Activated CD8-positive, alpha-beta memory T cell treated with anti-CD3 and anti-CD28 coated beads, Interleukin-2, amount 50 U/mL, for 24 hours (primary cell): Measurements from ENCODE around the gene ASB10.

ENCODE experiments used
- DNase-seq: peaks from one replicate; pipeline ENCODE4 v3.0.0-alpha.2; 2020; ENCODE audit errors: extremely low read depth

Gene ASB10, protein sequence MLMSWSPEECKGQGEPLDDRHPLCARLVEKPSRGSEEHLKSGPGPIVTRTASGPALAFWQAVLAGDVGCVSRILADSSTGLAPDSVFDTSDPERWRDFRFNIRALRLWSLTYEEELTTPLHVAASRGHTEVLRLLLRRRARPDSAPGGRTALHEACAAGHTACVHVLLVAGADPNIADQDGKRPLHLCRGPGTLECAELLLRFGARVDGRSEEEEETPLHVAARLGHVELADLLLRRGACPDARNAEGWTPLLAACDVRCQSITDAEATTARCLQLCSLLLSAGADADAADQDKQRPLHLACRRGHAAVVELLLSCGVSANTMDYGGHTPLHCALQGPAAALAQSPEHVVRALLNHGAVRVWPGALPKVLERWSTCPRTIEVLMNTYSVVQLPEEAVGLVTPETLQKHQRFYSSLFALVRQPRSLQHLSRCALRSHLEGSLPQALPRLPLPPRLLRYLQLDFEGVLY

DNA sequence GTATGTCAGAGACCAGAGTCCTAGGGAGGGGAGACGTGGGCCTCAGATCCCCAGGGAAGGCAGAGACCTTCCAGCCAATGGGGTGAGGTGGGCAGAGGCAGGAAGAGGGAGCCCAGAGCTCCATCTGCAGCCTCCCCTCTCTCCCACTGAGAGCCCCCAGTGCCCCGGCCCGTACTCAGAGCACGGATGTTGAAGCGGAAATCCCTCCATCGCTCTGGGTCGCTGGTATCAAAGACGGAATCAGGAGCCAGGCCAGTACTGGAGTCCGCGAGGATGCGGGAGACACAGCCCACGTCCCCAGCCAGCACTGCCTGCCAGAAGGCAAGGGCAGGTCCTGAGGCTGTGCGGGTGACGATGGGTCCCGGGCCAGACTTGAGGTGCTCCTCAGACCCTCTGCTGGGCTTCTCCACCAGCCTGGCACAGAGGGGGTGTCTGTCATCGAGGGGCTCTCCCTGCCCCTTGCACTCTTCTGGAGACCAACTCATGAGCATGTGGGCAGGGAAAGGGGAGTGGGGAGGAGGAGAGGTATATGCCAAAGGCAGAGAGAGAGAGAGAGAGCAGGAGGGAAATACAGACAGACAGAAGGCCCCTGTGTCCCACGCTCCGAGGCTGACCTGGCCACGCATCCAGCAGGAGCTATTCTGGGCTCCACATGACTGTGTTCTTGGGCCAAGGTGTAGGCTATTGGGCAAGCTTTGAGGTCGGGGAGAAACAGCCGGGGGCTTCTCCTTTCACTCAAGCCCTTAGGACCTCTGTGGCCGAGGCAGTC, at the start of gene ASB10:
TSS of gene ASB10 (minus strand) at position 611 of the 769 bp plus-strand sequence. CDS start at position 491, 120 bp downstream.
- DNase-seq, result no peak

DNA sequence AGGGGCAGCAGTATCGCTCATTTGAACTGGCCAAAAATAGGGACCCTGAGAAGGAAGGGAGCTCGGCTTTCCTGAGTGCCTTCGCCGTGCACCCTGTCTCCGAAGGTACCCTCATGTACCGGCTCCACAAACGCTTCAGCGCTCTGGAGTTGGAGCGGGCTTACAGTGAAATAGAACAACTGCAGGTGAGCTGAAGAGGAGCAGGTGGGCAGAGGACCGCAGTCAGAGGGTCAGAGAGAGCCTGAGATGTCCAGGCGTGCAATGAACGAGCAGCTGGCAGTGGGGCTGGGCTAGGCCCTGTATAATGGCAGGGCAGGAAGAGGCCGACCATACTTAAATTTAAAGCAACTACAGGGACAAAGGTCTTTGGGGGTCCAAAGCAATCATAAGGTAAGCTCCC, 49.4 kb upstream of the ASB10 start:
- DNase-seq, result no peak

DNA sequence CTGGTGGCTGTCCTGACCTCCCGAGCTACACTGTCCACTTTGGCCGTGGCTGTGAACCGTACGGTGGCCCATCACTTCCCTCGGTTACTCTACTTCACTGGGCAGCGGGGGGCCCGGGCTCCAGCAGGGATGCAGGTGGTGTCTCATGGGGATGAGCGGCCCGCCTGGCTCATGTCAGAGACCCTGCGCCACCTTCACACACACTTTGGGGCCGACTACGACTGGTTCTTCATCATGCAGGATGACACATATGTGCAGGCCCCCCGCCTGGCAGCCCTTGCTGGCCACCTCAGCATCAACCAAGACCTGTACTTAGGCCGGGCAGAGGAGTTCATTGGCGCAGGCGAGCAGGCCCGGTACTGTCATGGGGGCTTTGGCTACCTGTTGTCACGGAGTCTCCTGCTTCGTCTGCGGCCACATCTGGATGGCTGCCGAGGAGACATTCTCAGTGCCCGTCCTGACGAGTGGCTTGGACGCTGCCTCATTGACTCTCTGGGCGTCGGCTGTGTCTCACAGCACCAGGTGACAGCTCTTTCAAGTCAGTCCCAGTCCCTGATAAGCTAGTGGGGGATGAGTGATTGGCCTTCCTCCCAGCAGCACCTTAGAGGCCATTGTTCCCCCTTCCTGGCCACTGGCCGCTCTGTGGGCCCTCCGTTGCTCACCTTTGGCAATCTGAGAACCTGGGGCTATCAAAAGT, 48.2 kb upstream of the ASB10 start:
- DNase-seq, result no peak

DNA sequence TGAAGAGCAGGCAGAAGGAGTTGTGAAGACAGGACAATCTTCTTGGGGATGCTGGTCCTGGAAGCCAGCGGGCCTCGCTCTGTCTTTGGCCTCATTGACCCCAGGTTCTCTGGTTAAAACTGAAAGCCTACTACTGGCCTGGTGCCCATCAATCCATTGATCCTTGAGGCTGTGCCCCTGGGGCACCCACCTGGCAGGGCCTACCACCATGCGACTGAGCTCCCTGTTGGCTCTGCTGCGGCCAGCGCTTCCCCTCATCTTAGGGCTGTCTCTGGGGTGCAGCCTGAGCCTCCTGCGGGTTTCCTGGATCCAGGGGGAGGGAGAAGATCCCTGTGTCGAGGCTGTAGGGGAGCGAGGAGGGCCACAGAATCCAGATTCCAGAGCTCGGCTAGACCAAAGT, 46.8 kb upstream of the ASB10 start:
- DNase-seq, result no peak

DNA sequence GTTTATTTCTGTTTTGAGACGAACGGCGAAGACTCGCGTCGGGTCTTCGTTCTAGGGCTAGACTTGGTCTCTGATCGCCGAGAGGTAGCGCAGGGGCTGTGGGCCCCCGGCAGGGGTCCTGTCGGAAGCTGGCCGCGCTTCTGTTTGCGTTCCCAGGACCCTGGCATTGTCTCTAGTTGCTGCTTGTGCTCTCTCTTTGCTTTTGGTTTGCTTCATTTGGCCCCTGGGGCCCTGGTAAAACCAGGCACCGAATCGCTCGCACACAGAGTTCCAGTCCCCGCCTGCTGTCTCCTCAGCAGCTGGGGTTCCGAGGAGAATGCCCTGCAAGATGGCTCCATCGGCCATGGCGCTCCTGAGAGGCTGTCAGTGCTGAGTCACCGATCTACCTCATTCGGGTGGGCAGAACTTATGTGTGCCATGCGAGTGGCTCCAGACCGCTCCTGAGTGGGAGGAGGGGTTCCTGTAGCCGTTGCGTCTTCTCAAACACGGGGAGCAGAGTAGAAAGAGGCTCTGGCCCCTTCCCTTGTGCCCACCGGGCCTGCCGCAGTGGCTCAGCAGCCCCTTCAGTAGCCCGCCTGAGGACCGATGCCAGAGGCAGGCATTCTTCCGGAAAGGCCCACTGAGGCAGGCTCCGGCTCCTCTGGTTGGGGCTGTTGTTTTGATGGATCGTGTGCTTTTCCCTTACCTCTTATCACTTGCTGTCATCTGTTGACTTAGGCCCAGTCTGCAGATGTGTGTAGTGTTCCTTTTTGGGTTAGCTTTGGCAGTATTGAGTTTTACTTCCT, 46.1 kb upstream of the ASB10 start:
- peak; percentile 69 for DNase-seq

DNA sequence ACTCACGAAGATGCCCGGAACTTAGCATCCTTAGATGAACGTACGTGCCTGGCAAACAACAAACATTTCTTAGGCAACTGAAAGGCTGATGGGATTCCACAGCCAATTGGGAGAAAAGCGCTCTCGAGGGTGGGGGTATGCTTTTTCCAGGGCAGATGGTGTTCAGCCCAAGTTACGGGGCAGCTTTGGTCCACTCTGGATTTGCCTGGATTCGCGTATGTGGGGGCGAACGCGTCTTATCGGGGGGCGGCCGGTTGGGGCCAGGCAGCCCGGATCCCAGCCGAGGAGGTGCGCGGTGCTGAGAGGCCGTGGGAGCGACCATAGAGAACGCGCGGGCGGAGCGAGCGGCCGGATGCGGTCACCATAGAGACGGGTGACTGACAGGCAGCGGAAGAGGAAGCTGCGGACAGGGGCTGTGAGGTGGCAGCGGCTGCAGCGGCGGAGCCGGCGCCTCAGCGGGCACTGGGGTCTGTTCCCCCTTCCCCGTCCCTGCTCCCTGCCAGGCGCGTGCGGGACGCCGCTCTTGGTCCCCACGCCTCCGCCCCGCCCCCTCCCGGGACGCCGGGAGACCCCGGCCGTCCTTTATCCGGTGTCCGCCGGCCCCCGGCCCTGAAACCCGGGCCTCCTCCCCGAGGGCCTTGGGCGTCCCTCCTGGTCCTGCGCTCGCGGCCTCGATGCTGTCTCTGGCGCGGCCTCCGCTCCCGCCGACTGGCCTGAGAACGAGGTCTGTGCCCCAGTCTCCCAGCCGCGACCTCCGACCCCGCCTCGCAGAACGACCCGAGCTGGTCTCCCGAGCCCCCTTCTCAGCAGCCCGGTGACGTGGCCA, 45.3 kb upstream of the ASB10 start, which contains the start of gene CHPF2:
TSS of gene CHPF2 (plus strand) at position 393 of the 826 bp plus-strand sequence. CDS start 1,529 bp downstream, outside the sequence.
- peak; percentile 77 for DNase-seq

DNA sequence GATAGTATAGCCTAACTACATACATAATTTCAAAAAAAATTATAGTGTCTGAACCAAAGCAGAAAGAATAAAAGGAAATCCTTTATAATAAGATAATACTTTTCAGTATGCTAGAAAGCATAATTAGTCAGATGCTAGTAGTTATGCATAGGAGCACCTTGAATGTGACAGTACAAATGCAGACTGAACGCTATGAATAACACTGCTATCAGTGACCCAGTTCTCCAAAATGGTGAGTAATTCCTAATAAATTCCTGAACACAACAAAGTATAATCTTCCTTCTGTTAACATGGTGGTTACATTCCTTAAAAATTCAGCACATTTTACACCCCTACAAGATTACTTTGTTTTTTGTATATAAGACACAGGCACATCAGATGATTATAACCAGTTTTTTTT, 44.0 kb upstream of the ASB10 start:
- DNase-seq, result no peak

DNA sequence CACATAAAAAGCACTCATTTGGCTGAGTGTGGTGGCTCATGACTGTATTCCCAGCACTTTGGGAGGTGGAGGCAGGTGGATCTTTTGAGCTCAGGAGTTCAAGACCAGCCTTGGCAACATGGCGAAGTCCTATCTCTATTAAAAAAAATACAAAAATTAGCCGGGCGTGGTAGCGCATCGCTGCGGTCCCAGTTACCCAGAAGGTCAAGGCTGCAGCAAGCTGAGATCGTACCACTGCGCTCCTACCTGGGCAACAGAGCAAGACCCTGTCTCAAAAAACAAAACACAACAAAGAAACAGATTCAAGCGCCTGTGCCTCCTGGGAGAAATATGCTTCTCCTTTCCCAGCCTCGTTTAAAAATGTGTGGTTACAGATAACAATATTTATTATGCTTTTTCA, 42.2 kb upstream of the ASB10 start:
- DNase-seq, result no peak

DNA sequence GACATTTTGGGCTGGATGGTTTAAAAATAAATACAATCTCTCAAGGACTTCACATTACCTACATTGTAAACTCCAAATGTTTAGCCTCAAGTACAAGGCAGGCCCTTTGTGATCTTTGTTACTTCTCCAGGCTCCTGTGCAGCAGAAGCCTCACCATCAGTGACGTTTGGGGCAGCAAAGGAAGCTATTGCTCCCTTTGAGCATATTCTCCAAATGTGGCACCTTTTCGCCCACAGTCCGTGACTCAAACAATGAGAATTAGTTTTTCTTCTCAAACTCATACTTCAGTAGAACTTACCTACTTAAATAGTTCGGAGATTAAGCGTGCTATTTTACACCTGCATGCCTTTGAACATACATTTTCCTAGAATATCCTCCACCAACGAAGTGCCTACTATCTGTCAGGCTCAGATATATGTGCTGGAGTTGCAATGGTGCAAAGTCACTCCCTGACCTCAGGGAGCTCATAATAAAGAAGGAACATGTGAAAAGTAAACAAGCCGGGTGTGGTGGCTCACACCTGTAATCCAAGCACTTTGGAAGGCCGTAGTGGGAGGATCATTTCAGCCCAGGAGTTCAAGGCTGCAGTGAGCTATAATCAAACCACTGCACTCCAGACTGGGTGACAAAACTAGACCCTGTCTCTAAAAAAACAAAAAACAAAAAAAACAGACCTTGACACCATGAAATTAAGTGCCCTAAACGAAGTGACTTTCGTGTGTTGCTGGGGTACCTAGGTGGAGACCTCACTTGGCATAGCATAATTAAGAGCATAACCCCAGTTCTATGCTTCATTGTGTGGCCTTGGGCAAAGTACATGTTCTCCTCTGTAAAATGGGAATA, 41.2 kb upstream of the ASB10 start:
- DNase-seq, result no peak

DNA sequence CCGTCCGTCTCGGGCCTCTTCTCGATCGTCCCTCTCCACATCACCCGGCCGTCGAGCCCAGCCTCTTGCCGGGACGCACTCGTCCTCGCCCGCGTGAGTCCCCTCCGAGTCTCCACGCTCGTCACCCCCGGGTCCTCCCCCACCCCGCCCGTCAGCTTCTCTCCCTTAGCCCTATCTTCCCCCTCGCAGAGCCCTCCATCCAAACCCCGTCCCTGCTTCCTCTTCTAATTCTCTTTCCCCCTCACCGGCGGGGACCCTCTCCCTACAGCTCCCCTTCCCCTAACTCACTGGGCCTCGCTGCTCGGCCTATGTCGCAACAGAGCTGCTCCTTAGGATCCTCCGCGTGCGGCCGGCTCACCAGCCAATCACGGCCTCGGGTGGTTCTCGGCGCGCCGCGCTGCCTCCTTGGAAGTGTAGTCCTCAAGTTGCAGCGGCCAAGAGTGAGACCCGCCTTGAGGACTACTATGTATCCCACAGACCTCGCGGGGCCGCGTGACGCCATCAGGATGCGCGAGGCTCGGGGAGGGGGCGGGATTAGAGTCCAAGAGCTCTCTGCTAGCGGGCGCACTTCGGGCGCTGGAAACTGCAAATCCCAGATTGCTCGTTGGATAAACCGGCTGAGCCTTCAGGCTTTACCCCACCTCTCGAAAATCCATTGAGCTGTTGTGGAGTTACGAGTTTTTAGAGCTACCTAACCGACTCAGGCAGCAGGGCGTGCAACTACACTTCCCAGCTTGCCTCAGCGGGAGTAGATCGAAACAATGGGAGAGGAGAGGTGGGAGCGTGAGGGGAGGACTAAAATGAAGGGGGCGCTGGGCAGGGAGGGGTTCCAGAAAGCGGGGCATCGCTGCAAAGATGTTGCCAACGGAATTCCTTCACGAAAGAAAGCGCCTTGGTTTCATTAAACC, 40.1 kb upstream of the ASB10 start, which contains the start of gene ABCF2:
TSS of gene ABCF2 (minus strand) at position 331 of the 908 bp plus-strand sequence. CDS start 747 bp downstream, outside the sequence.
- peak; percentile 100 for DNase-seq

DNA sequence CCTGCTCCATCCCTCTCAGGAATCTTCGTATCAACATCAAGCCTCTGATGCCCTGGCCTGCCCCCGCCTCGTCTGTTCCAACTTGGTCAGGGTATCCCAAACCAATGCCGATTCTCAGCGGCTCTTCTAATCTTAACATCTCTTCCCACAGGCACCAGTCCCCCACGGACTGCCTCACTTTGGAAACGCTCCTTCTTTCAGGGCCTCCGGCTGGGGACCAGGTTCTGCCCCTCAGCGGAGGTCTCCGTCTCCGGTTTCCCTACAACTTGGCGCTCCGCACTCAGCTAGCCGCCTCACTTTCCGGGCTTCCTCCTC, 39.5 kb upstream of the ASB10 start:
- no peak for DNase-seq

DNA sequence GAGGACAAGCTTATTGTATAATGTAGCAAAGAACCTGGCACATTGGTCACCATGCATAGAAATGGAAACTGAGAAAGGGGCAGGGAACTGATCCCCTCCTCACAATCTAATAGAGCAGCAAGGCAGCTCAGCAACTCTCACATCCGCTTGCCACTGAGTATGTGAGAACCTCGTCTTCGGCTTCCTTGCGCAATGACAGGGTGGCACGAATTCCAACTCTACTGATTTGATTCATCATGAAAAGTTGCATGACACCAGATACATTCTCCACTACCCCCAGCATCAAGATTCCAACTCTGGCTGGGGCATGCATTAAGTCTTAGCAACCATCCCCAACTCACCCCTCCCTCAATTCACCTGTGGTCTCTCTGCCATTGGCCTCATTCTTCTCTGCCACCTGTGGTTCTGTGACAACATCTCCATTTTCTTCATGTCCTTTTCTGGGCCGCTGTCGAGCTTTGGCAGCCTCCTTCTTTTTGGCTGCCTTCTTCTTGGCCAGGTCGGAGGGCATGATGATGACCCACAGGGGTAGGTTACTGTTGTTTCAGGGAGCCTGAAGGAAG, 39.0 kb upstream of the ASB10 start:
- no peak for DNase-seq

DNA sequence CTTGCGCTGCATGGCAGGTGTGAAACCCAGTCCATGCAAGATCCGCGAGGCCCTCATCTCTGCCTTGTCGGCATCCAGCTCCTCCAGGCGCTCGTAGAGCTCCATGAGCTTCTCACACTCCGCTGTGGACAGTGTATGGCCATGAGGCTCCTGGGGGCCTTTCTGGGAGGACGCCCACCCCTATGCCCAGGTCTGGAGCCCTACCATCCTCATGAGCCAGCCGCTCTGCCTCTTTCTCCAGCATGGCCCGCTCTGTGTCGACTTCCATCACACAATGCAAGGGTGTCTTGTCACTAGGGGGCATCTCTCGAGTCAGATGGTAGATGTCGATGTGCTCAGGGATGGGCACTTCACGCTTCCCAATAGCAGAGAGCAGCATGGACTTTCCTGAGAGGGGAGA, 36.7 kb upstream of the ASB10 start:
- no peak for DNase-seq

DNA sequence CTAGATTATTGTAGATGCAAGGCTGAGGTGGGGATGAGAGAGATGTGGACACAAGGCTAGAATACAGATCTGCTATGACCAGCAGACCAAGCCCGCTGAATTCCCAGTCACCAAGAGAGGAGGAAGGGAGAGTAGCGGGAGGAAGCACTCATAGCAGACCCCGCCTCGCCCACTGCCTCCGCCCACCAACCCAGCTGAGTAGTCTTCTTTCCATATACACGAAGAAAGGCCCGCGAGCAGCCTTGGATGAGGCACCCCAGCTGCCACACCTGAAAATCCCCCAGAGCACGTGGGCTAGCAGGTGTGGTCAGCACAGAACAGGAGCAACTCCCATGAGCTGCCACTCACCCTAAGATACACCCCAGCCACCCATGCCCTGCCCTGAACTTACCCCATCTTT, 31.1 kb upstream of the ASB10 start:
- no peak for DNase-seq

DNA sequence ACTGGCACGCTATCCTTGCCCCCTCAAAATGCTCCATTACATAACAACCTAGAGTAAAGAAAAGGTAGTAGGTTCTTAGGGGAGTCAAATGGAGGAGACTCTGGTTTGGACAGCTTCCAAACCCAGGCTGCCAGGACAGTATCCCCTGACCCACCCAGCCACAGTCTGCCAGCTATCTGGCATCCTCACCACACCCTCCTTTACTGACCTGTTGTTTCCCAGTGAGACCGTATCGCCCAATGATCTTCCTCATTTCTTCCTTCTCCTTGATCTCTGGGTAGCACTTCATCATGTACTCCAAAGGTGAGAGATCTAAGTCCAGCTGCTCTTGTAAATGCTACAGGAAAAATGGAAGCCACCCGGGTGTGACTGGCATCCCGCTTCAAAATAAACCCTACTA, 28.3 kb upstream of the ASB10 start:
- no peak for DNase-seq

DNA sequence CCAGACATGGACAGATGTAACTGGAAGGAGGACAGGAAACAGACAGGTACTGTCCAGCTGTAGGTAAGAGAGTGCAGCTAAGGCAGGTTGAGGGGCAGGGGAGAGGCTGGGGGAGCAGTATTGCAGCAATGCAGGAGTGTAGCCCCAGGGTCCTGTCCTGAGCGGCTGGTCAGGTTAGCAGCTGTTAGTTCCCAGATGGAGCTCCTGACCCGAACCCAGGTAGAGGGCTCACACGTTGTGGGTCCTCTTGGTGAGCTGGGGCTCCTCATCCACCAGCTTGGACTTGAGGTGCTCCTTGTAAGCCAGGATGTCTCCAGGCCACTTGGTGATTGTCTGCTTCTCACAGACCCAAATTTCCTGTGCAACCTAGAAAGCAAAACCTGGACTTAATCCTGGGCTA, 26.8 kb upstream of the ASB10 start:
- DNase-seq, result no peak

DNA sequence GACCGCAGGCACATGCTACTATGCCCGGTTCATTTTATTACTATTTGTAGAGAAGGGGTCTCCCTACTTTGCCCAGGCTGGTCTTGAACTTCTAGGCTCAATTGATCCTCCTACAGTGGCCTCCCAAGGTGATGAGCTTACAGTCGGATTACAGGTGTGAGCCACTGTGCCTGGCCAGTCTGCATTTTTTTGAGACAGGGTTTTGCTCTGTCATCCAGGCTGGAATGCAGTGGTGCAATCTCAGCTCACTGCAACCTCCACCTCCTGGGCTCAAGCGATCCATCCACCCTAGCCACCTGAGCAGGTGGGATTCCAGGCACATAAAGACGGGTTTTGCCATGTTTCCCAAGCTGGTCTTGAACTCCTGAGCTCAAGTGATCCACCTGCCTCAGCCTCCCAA, 25.6 kb upstream of the ASB10 start:
- DNase-seq, result no peak

DNA sequence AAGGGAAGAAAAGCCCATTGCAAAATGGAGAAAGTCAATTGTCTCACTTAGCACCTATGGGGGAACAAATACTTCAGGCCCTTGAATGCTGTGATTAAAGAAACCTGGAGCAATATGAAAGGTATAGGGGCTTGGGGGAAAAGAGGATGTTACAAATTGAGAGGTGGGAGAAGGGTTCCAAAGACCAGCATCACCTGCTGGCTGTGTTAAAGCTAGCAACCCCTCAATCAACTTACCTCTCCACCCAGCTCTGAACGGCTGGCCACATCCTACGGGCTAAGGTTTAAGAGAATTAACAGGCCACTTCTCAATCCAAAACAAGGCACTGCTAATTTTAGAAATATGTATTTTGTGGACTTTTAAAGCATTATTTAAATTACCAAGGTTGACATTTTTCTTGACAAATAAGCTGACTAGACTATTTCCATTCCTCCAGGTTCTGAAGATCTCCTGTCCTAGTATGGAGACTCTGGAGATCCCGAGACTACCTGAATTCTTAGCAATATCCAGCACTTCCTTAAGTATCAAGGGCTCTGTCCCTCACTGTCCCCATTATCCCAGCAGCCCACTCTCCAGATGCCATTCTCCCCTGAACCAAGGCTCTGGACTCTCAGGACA, 24.2 kb upstream of the ASB10 start:
- DNase-seq, result no peak
